Measurements from ENCODE around the gene SLC7A8.

SLC7A8 gene

GRCh38 chr14:23142826-23143225, 40.6 kb downstream of the SLC7A8 start:
- no peak overlapping the region for H3K4me3 ChIP-seq (replicated peaks; ENCODE audit: low read depth, low read length)
- TF ChIP-seq CTCF (IDR thresholded peaks at IDR 0.05; ENCODE audit: low read length, missing control alignments) = no peak
- DNase-seq (ENCODE audit: low read depth) = no peak

GRCh38 chr14:23141706-23142444, 41.6 kb downstream of the SLC7A8 start:
- TF ChIP-seq CTCF (IDR thresholded peaks at IDR 0.05; ENCODE audit: low read length, missing control alignments) = no peak
- no peak overlapping the region for H3K4me3 ChIP-seq (replicated peaks; ENCODE audit: low read depth, low read length)
- peak; percentile 78 for DNase-seq (ENCODE audit: low read depth)

GRCh38 chr14:23140371-23140770, 43.1 kb downstream of the SLC7A8 start:
- no peak overlapping the region for H3K4me3 ChIP-seq (replicated peaks; ENCODE audit: low read depth, low read length)
- DNase-seq (ENCODE audit: low read depth) = no peak
- TF ChIP-seq CTCF (IDR thresholded peaks at IDR 0.05; ENCODE audit: low read length, missing control alignments) = no peak

- no peak for DNase-seq (ENCODE audit: low read depth)
- H3K4me3 ChIP-seq (replicated peaks; ENCODE audit: low read depth, low read length) = no peak overlapping the region
- TF ChIP-seq CTCF (IDR thresholded peaks at IDR 0.05; ENCODE audit: low read length, missing control alignments) = no peak
Measured at GRCh38 chr14:23139874-23140273, 43.6 kb downstream of the SLC7A8 start.

- H3K4me3 ChIP-seq (replicated peaks; ENCODE audit: low read depth, low read length) = no peak overlapping the region
- TF ChIP-seq CTCF (IDR thresholded peaks at IDR 0.05; ENCODE audit: low read length, missing control alignments) = no peak
- no peak for DNase-seq (ENCODE audit: low read depth)
Measured at GRCh38 chr14:23137813-23138535, 45.5 kb downstream of the SLC7A8 start.

- no peak for DNase-seq (ENCODE audit: low read depth)
- no peak for TF ChIP-seq CTCF (IDR thresholded peaks at IDR 0.05; ENCODE audit: low read length, missing control alignments)
- H3K4me3 ChIP-seq (replicated peaks; ENCODE audit: low read depth, low read length) = no peak overlapping the region
Measured at GRCh38 chr14:23137192-23137812, 46.2 kb downstream of the SLC7A8 start.
